ELR (cell line): ENCODE measurements around the gene EPGN.

ENCODE experiments used
- DNase-seq: peaks from one replicate; pipeline ENCODE4 v3.0.0-alpha.2; 2015; ENCODE audit warnings: low read depth

The EPGN gene, protein sequence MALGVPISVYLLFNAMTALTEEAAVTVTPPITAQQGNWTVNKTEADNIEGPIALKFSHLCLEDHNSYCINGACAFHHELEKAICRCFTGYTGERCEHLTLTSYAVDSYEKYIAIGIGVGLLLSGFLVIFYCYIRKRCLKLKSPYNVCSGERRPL

GRCh38 chr4:74308215-74308614 is at the start of gene EPGN:
Gene EPGN, plus strand, starts transcription at chr4:74308470. Its CDS starts 64 bp downstream, at chr4:74308534.
- no peak for DNase-seq

- no peak for DNase-seq
Observed at GRCh38 chr4:74258963-74259362, 49.3 kb upstream of the EPGN start.

GRCh38 chr4:74260036-74260435 is 48.2 kb upstream of the EPGN start:
- no peak for DNase-seq

DNA sequence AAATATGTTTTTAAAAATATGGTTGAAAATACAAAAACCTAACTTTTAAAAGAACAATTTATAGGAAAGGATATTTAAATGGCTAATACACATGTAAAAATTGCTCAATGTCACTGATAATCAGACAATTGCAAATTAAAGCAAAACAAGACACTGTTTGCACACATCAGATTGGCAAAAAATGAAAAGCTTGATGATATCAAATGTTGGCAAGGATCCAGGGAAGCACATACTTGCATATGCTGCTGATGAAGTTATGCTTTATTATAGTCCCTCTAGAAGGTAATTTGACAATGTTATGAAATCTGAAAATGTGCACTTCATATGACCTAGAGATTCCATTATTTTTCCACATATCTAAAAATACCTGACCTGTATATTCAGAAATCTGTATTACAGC is 45.7 kb upstream of the EPGN start:
- no peak for DNase-seq

GRCh38 chr4:74263551-74263950 is 44.7 kb upstream of the EPGN start:
- no peak for DNase-seq

DNA sequence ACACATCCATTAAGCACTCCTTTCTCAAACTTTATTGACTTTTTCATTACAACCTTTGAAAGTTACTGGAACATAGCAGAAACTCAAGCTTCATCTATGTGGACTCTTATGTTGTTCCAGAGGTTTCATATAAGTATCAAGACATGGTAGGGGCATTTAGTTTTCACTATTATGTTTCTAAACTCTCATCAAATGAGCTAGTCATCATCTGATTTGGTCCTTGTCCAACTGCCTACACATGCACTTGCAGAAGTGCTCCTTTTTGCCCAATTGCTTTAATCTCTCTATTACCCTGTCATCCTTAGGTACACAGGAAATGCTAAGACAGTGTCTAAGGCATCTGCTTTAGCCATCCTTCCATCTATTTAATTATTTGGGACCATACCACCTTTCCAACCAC is 42.2 kb upstream of the EPGN start:
- DNase-seq: no peak

GRCh38 chr4:74267998-74268606 is 40.2 kb upstream of the EPGN start:
- peak; percentile 73 for DNase-seq

DNA sequence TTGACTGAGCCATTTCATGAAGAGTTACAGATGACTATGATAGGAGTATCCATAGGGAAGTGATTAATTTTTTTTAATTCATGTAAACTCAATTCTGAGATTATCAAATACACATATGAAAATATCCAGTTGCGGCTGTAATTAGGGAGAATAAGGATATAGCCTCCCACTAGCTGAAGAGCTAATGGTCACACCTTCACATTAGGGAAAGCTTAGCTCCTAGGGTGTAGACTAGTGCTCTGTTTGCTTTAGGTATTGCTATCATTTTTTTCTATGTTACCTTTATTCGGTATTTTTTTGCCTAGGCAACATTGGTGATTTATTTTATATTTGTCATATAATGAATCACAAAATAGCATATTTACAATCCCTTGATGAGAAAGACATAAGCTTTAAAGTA is 39.6 kb upstream of the EPGN start:
- no peak for DNase-seq

- DNase-seq: no peak
Observed at GRCh38 chr4:74278490-74278889, 29.8 kb upstream of the EPGN start.

GRCh38 chr4:74279716-74280115 is 28.6 kb upstream of the EPGN start:
- no peak for DNase-seq

GRCh38 chr4:74282926-74283325 is 25.3 kb upstream of the EPGN start:
- DNase-seq: peak; percentile 1

DNA sequence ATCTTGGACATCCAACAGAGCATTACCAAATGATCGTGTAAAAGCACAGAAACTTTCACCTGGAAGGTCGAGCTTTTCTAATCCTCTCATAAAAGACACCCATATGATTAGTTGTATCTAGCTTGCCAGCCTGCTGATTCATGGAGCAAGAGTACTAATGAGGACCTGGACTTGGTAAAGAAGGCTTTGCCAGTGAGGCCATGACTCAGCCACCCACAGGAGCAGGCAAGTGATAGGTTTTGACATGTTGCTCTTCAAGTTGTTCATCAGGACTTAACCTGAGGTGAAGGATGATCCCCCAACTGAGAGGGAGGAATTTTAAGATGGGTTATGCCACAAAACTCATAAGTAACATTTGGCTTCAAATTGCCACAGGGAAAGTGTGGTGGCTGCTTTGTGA is 24.7 kb upstream of the EPGN start:
- DNase-seq: peak; percentile 82

DNA sequence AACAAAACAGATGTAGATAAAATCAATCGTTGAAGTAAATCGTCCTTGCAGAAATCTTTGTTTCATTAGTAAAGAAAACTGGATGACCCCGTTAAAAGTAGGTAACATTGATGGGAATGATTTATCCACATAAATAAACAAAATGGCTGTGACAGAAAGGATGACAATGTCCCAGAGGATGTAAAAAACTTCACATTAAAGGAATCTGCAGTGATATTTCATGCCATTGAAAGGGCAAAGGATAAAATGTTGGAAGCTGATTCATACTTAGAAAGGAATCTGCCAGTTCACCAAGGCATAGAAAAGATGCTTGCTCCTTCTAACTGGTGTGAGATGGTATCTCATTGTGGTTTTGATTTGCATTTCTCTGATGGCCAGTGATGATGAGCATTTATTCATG is 24.2 kb upstream of the EPGN start:
- peak; percentile 87 for DNase-seq

DNA sequence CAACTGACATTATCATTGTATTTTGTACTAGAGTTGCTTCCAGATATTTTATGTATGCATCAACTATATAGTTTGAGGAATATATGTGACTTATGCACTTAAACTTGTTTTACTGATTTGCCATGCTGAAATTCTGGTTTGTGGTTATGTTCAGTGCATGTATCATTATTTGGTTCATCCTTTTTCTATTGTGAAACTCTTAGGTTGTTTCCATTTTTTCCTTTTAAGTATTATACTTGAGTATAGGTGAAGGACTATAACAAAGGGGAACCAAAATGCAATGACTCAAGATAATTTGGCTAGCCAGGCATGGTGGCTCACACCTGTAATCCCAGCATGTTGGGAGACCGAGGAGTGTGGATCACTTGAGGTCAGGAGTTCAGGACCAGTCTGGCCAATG is 21.1 kb upstream of the EPGN start:
- DNase-seq: no peak

DNA sequence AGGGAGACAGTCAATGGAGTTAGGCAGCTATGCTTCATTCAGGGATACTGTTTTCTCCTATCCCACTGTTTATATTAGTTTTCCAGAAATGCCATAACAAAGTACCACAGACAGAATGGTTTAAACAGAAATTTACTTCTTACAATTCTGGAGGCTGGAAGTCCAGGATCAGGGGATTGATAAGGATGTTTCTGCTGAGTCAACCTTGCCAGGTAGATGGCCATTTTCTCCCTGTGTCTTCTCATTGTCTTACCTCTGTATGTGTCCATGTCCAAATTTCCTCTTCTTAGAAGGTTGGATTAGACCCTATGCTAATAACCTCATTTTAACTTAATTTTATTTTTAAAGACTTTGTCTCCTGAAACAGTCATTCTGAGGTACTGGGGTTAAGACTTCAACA is 20.5 kb upstream of the EPGN start:
- DNase-seq: no peak

DNA sequence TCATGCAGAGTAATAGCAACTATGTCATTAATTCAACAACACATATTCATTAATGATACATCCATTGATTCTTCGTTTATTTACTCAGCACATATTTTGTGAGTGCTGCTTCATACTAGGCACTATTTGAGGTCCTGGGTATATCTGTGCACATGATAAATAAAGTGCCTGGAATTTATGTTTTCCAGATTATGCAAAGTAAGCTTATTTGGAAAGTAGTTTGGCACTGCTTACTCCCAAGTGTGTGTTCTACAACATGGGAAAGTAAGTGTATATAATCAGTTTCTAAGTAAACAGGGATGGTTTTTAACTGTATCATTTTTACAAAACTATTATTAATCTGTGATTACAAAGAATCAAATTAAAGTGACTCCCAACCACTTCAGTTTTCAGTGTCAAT is 16.8 kb upstream of the EPGN start:
- no peak for DNase-seq

GRCh38 chr4:74292111-74292870 is 16.0 kb upstream of the EPGN start:
- DNase-seq: no peak

GRCh38 chr4:74293558-74293957 is 14.7 kb upstream of the EPGN start:
- no peak for DNase-seq

DNA sequence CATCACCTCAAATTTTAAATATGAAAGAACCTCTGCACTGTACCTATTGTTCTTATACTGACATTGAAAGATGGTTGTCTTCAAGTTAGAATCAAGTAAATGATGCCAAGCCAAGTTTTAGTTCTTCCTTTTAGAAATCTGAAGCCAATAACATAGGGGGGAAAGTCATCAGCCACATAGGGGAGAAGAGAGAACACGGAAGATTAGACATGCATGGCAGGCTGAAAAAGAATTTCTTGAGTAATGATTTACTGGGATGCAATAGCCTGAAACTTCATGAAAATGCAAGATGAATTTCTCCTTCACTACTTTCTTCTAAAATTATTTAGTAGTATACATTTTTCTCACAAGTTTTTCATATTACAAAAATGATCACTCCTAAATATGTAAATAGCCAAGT is 13.6 kb upstream of the EPGN start:
- no peak for DNase-seq

DNA sequence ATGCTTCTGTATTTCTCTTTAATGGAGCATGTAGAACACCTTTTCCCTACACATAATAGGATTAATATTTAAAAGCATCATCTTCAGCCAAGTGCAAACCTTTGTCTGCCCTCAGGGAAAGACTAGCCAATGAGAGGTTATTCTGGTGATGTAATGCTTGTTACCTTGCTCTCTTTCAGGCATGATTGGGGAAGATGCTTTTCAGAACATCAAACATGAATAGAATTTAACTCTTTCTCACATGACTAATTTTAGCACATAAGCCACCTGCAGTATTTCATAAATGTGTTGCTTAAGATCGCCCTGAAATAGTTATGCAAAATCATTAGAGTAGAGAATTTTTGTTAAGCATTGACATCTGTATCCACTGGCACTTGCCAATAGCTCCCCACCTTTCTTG is 10.7 kb upstream of the EPGN start:
- no peak for DNase-seq

DNA sequence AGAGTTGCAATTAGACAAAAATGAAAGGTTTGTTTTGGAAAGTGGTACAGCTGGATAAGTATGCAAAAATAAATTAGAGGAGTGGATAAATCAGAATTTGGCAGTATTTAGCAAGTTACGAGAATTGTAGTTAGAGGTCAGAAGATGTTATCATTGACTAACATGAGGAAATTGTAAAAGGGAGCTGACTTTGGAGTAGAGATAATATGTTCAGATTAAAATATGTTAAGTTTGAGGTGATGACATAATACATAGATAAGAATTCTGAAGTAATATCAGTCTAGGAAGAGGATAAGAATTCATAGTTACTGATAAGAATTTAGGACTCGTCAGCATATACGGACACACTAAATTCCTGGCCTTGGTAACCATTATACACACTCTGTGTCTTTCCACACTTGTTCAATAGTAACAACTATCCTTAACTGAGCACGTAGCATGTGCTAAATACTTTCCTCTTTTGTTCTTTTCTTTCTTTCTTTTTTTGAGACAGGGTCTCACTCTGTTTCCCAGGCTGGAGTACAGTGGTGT is 4.1 kb upstream of the EPGN start:
- no peak for DNase-seq

GRCh38 chr4:74305000-74305399 is 3.3 kb upstream of the EPGN start:
- no peak for DNase-seq

GRCh38 chr4:74307170-74307569 is 1.1 kb upstream of the EPGN start:
- DNase-seq: no peak
